DOHH2 (cell line): ENCODE results near the gene THEMIS2.

Experiments
- EZH2phosphoT487 ChIP-seq: fragments of 200-600 bp; sonication (generic); IDR thresholded peaks from 2 replicates; pipeline ENCODE4 v1.6.1; 2017; ENCODE audit warnings: borderline replicate concordance, mild to moderate bottlenecking, antibody characterized with exemption, low read length, moderate library complexity, mixed read lengths
- TF ChIP-seq, protein P1 (sequence below): fragments of 200-600 bp; sonication (generic); IDR thresholded peaks from one replicate; pipeline ENCODE4 v1.5.1; 2014; ENCODE audit warnings: antibody characterized with exemption, mild to moderate bottlenecking, low read depth, low read length; ENCODE audit not compliant: poor library complexity, severe bottlenecking

- TF ChIP-seq, protein P1, sequence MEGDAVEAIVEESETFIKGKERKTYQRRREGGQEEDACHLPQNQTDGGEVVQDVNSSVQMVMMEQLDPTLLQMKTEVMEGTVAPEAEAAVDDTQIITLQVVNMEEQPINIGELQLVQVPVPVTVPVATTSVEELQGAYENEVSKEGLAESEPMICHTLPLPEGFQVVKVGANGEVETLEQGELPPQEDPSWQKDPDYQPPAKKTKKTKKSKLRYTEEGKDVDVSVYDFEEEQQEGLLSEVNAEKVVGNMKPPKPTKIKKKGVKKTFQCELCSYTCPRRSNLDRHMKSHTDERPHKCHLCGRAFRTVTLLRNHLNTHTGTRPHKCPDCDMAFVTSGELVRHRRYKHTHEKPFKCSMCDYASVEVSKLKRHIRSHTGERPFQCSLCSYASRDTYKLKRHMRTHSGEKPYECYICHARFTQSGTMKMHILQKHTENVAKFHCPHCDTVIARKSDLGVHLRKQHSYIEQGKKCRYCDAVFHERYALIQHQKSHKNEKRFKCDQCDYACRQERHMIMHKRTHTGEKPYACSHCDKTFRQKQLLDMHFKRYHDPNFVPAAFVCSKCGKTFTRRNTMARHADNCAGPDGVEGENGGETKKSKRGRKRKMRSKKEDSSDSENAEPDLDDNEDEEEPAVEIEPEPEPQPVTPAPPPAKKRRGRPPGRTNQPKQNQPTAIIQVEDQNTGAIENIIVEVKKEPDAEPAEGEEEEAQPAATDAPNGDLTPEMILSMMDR: no peak
- no peak for TF ChIP-seq EZH2phosphoT487
These were observed 10.9 kb upstream of the THEMIS2 start for GRCh38 chr1:27861436-27861835.
